Cardiac muscle cell (in vitro differentiated cells and primary cell): Measurements from ENCODE around the gene WSCD2. TPM values are rescaled to one million over a fixed set of nuclear protein-coding genes. Genes with fewer than 3 reads are reported as not detected.

Experiments
- DNase-seq, 2 donors: peaks; one replicate each; pipeline versions ENCODE4 v3.0.0 to v3.0.0-alpha.2; 2010 to 2017; ENCODE audit warnings: low read depth in 1 of 2, low spot score in 1 of 2
- H3K27ac ChIP-seq: fragments of 200-600 bp; sonication (generic); 2 replicates; pipeline ENCODE4 v1.5.1; 2016
- H3K27me3 ChIP-seq: fragments of 200-600 bp; sonication (generic); 2 replicates; pipeline ENCODE4 v1.6.0; 2016; ENCODE audit warnings: control low read depth
- H3K36me3 ChIP-seq: fragments of 200-600 bp; sonication (generic); 2 replicates; pipeline ENCODE4 v1.5.1; 2016; ENCODE audit warnings: control low read depth
- H3K4me1 ChIP-seq: fragments of 200-600 bp; sonication (generic); 2 replicates; pipeline ENCODE4 v1.8.1; 2017; ENCODE audit warnings: low read depth, mild to moderate bottlenecking, mixed run types
- H3K4me3 ChIP-seq: fragments of 200-600 bp; sonication (generic); 2 replicates; pipeline ENCODE4 v1.5.1; 2016; ENCODE audit warnings: mild to moderate bottlenecking
- H3K9me3 ChIP-seq: fragments of 200-600 bp; sonication (generic); 2 replicates; pipeline ENCODE4 v1.5.1; 2017; ENCODE audit warnings: low read depth, mild to moderate bottlenecking, control low read depth
- CTCF ChIP-seq: IDR thresholded peaks from 2 replicates; pipeline ENCODE4 v1.5.1; 2012; ENCODE audit warnings: low read depth, mild to moderate bottlenecking, low read length
- polyA plus RNA-seq: library from polyadenylated mRNA; unstranded; fragments of >200 nt; fragmentation: Nextera tagmentation; extraction: Ambion mirVana; gene quantifications from 2 replicates; pipeline ENCODE4 v1.2.1, GENCODE V29; 2016
- total RNA-seq: library from RNA; depleted of rRNA; stranded (reverse); fragments of >200 nt; gene quantifications from 2 replicates; pipeline ENCODE4 v1.2.3, GENCODE V29; 2016

Gene WSCD2
- total and polyA plus RNA-seq, 2 experiments from 2014 or later = 7.0 to 7.1 TPM

- DNase-seq = no peak
- no peak overlapping the region for H3K27ac ChIP-seq
- no peaks in the 10 kb centered on the region for H3K36me3 ChIP-seq
- no peak overlapping the region for H3K4me3 ChIP-seq
- H3K9me3 ChIP-seq = no peaks in the 10 kb centered on the region
- H3K27me3 ChIP-seq = no peaks in the 10 kb centered on the region
- H3K4me1 ChIP-seq = peaks cover 10% of the 10 kb centered on the region
- TF ChIP-seq CTCF = no peak
Measured at GRCh38 chr12:108097160-108097911, 31.8 kb upstream of the WSCD2 start.

GRCh38 chr12:108098374-108098773 lies 30.7 kb upstream of the WSCD2 start:
- Histone ChIP-seq H3K4me3 (no peak overlapping the region), H3K4me1 (peaks cover 13% of the 10 kb centered on the region), H3K27ac (no peak overlapping the region), H3K36me3 (no peaks in the 10 kb centered on the region), H3K27me3 (no peaks in the 10 kb centered on the region), H3K9me3 (no peaks in the 10 kb centered on the region)
- no peak for TF ChIP-seq CTCF
- DNase-seq = no peak

GRCh38 chr12:108099073-108099472 lies 30.0 kb upstream of the WSCD2 start:
- Histone ChIP-seq H3K9me3 (no peaks in the 10 kb centered on the region), H3K27ac (no peak overlapping the region), H3K27me3 (no peaks in the 10 kb centered on the region), H3K36me3 (no peaks in the 10 kb centered on the region), H3K4me1 (peaks cover 13% of the 10 kb centered on the region), H3K4me3 (no peak overlapping the region)
- peak in 1 of 2 donors; percentile 0 for DNase-seq
- peak; percentile 3 for TF ChIP-seq CTCF

- no peaks in the 10 kb centered on the region for H3K9me3 ChIP-seq
- no peaks in the 10 kb centered on the region for H3K27me3 ChIP-seq
- DNase-seq = no peak
- H3K27ac ChIP-seq = no peak overlapping the region
- H3K4me3 ChIP-seq = no peak overlapping the region
- no peak for TF ChIP-seq CTCF
- H3K36me3 ChIP-seq = no peaks in the 10 kb centered on the region
- peaks cover 13% of the 10 kb centered on the region for H3K4me1 ChIP-seq
Measured at GRCh38 chr12:108099778-108100489, 29.2 kb upstream of the WSCD2 start.

GRCh38 chr12:108101605-108102175 lies 27.4 kb upstream of the WSCD2 start:
- no peaks in the 10 kb centered on the region for H3K27me3 ChIP-seq
- H3K27ac ChIP-seq = no peak overlapping the region
- H3K9me3 ChIP-seq = no peaks in the 10 kb centered on the region
- H3K36me3 ChIP-seq = no peaks in the 10 kb centered on the region
- H3K4me3 ChIP-seq = no peak overlapping the region
- H3K4me1 ChIP-seq = peaks cover 15% of the 10 kb centered on the region
- DNase-seq = no peak
- no peak for TF ChIP-seq CTCF
